Mesodermal cell (in vitro differentiated cells): ENCODE data around the gene KLK10. TPM values are rescaled to one million over a fixed set of nuclear protein-coding genes. Genes with fewer than 3 reads are reported as not detected.

Experiments used
- H3K27ac ChIP-seq: 2 replicates; pipeline ENCODE4 v1.7.0; 2013; ENCODE audit warnings: mild to moderate bottlenecking, low read depth, low read length, moderate library complexity; ENCODE audit not compliant: severe bottlenecking
- H3K36me3 ChIP-seq: 2 replicates; pipeline ENCODE4 v1.7.1; 2013; ENCODE audit warnings: mild to moderate bottlenecking, low read length, moderate library complexity; ENCODE audit not compliant: control insufficient read depth, insufficient read depth
- H3K4me1 ChIP-seq: one replicate; pipeline ENCODE4 v1.7.1; 2013; ENCODE audit warnings: mild to moderate bottlenecking, low read length; ENCODE audit not compliant: insufficient read depth, control insufficient read depth, poor library complexity, severe bottlenecking
- H3K4me3 ChIP-seq: 2 replicates; pipeline ENCODE4 v1.7.0; 2013; ENCODE audit warnings: low read length, control low read depth, mild to moderate bottlenecking; ENCODE audit not compliant: insufficient read depth, poor library complexity, severe bottlenecking; ENCODE audit errors: extremely low read depth
- H3K9me3 ChIP-seq: 2 replicates; pipeline ENCODE4 v1.7.1; 2013; ENCODE audit warnings: mild to moderate bottlenecking, low read length, moderate library complexity; ENCODE audit not compliant: control insufficient read depth
- WGBS, 2 experiments: methylation state at CpG; one replicate each; pipeline ENCODE4 v1.1.5; 2013; ENCODE audit warnings: missing lambda C conversion rate in 2 of 2; ENCODE audit not compliant: insufficient coverage in 2 of 2; 5-methylcytosine and 5-hydroxymethylcytosine counted together
- polyA plus RNA-seq, 2 experiments: library from polyadenylated mRNA; stranded (reverse); fragments of 50-300 nt; gene quantifications; one replicate each; pipeline ENCODE4 v1.2.3, GENCODE V29; 2013

The KLK10 gene, protein sequence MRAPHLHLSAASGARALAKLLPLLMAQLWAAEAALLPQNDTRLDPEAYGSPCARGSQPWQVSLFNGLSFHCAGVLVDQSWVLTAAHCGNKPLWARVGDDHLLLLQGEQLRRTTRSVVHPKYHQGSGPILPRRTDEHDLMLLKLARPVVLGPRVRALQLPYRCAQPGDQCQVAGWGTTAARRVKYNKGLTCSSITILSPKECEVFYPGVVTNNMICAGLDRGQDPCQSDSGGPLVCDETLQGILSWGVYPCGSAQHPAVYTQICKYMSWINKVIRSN
- 1.2 TPM for polyA plus RNA-seq (2013, experiment 1 of 2)
- polyA plus RNA-seq (2013, experiment 2 of 2): 1.1 TPM

DNA sequence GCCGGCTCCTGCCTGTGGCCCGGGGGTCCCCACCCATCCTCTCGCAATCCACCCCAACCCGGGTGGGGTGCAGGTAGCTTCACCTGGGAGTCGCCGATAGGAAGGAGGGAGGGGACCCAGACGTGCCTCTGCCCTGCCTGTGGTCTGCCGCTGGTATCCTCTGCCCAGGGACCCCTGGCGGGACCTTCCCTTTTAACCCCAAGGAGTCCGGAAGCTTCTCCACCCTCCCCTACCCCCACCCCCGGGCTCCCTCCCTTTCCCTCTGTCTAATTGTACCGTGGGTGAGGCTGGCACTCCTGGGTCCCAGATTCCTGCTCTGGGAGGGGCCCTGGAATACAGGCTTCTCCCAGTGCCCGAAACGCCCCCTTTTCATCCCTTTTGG, at the start of gene KLK10:
Gene KLK10, minus strand, starts transcription at position 166 of the 382 bp plus-strand sequence. CDS start 579 bp downstream, outside the sequence.
- WGBS, 2 experiments: 4 to 17% methylated on average over 4 to 8 of the region's 14 CpGs
- Histone ChIP-seq H3K9me3 (no peaks in the 10 kb centered on the region), H3K4me3 (peak within 1 kb of the TSS; percentile 24), H3K36me3 (no peaks in the 10 kb centered on the region), H3K4me1 (no peaks in the 10 kb centered on the region), H3K27ac (no peak within 1 kb of the TSS)

DNA sequence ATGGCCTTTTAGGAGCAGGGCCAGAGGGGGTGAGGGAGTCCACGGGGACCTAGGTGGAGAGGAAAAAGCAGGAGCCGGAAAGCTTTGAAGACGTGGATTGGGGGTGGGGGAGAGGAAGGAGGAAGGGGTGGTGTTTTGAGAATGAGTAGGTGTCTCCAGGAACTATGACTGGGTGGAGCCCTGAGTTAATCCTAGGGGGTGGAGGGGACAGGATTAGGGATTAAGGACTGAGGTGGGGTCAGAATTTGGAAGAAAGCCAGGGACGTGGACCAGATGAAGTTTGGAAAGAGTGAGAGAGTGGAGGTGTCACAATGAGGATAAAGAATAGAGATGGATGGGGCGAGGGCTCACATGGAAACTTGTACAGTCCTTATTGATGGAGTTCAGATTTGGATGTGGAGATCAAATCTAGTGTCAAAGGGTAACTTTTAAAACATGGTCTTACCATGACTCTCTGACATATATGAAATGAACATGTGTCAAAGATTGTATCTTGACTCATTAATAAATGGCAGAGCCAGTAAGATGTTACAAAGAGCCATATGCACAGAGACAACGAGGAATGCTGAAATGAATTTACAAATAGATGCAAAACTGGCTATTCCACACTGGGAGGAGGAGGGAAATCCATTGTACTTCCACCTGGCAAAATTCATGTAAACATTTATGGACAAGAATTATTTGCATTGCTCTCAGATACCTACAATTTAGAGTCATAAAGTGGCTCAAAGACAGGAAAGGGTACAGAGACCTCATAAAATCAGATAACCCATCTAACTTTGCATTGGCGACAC, 47.1 kb upstream of the KLK10 start:
- Histone ChIP-seq H3K9me3 (no peaks in the 10 kb centered on the region), H3K4me1 (no peaks in the 10 kb centered on the region), H3K36me3 (no peaks in the 10 kb centered on the region), H3K27ac (no peak overlapping the region), H3K4me3 (no peak overlapping the region)
- WGBS, 2 experiments: 80 to 82% methylated on average over 6 to 7 of the region's 7 CpGs

DNA sequence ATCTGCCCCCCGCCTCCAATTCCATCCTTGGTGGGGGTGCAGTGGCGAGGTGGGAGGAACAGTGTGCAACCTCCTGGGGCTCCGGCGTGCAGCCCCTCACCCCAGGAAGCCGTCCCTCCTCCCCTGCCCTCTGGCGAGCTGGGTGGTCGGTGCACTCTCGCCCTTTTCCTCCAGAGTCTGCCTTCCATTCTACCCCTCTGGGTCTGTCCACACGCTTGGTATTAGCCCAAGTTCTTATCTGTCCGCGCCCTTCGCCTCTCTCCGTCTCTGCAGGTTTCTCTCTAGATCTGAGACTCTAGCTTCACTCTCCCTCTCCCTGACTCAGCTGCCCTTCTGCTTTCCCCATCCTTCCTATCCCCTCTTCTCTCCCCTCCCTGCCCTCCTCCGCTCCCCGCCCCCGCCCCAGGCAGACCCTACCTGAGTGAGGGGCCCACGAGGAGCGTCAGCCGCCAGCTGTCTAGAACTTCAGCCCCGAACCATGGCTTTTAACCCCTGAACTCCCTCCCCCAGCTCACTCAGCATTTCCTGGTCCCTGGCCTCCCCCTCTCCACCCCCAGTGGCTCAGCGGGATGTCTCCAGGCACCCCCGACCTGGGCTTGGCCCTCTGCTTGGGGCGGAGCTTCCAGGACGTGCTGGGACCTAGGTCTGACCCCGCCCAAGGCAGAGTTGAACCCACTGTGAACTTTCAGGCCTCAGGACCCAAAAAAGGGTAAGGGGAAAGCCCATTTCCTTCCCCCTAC, 45.9 kb upstream of the KLK10 start:
- 16 to 22% methylated on average over 12 to 17 of the region's 25 CpGs for WGBS, 2 experiments
- H3K9me3 ChIP-seq: no peaks in the 10 kb centered on the region
- no peak overlapping the region for H3K27ac ChIP-seq
- H3K36me3 ChIP-seq: no peaks in the 10 kb centered on the region
- peak overlapping the region; percentile 25 for H3K4me3 ChIP-seq
- H3K4me1 ChIP-seq: no peaks in the 10 kb centered on the region

DNA sequence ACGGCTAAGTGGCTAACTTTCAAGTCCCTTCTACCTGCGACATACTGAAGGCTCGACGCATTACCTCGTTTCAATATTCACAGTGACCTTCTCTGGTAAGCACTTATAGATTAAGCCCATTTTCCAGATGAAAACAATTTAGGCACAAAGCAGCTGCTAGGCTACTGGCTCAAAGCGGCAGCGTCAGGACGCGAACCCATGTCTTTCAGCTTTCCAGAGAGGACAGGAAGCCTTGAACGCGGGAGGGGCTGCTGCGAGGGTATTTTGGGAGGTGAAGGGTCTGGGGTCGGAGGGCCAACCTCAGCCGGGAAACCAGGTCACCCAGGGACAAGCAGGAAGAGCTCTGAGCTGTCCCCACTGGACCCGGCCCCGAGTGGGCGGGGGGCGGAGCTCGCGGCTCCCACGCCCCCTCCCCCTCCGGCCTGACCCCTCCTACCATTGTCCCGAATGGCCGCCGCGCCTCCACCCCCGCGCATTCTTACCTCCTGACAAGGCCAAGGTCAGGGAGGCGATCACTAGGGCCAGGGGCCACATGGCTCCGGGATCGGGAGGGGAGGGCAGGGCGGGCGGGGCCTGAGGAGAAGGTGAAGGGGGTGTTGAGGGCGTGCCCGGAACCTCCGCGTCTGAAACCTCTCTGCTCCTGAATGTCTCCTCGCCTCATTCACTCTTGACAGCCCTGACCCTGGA, 45.2 kb upstream of the KLK10 start, which contains the start of gene KLK13:
Gene KLK13, minus strand, starts transcription at position 559 of the 687 bp plus-strand sequence. Its CDS starts 25 bp downstream, at position 534.
- WGBS, 2 experiments: 20 to 25% methylated on average over 15 to 16 of the region's 38 CpGs
- H3K4me3 ChIP-seq: peak within 1 kb of the TSS; percentile 25

DNA sequence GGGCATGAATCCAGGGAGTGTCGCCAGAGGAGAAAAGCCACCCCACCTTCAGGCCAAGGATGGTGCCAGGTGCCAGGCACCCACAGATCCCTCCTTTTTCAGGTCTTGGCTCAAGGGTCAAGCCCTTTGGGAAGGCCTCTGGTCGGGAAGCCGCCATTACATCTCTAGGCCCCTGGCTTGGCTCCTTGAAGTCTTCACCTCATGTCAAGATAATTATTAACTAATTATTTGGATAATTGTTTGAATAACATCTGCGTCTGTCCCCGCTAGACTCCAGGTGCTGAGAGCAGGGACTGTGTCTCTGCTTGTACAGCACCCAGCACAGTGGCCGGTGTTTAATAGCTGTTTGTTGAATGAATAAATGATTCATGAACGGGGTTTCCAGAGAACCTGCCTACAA, 44.2 kb upstream of the KLK10 start:
- Histone ChIP-seq H3K4me1 (no peaks in the 10 kb centered on the region), H3K4me3 (no peak overlapping the region), H3K36me3 (no peaks in the 10 kb centered on the region), H3K27ac (no peak overlapping the region), H3K9me3 (no peaks in the 10 kb centered on the region)
- 95 to 100% methylated on average over 3 to 5 of the region's 7 CpGs for WGBS, 2 experiments

More for the DNA sequence above, 45.2 kb upstream of the KLK10 start, which contains the start of gene KLK13:
- Histone ChIP-seq H3K9me3 (no peaks in the 10 kb centered on the region), H3K36me3 (no peaks in the 10 kb centered on the region), H3K4me1 (no peaks in the 10 kb centered on the region), H3K27ac (no peak within 1 kb of the TSS)

DNA sequence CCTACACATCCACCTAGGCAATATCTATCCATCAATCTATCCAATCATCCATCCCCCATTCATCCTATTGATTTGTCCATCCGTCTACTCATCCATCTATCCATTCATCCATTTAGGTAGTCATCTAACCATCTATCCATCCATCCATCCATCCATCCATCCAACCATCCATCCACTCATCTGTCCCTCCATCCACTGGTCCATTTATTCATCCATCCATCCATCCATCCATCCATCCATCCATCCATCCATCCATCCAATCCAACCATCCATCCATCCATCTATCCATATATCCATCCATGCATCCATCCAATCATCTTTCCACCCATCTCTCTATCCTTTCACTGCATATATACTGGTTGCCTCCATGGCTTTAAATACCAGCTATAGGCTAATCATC, 41.5 kb upstream of the KLK10 start:
- Histone ChIP-seq H3K27ac (no peak overlapping the region), H3K4me3 (no peak overlapping the region), H3K4me1 (no peaks in the 10 kb centered on the region), H3K36me3 (no peaks in the 10 kb centered on the region), H3K9me3 (no peaks in the 10 kb centered on the region)
- WGBS, 2 experiments: 0% methylated on average over 1 of the region's 1 CpG

DNA sequence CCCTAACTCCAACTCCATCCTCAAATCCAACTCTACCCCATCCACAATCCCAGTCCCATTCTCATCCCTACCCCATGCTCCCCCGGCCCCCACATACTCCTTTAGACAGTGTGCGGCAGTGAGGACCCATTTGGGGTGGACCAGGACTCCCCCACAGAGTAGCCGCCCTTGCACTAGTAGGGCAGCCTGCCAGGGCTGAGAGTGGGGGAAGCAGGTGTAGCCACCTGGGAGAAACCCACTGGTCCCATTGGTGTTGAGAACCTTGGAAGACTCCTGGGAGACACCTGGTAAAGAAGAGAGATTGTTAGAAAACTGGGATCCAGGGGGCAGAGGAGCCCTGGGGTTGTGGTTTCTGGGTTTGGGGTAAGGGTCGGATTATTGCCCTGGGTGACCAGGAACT, 40.8 kb upstream of the KLK10 start:
- H3K4me3 ChIP-seq: no peak overlapping the region
- 0 to 42% methylated on average over 1 to 2 of the region's 4 CpGs for WGBS, 2 experiments
- H3K4me1 ChIP-seq: no peaks in the 10 kb centered on the region
- H3K9me3 ChIP-seq: no peaks in the 10 kb centered on the region
- no peak overlapping the region for H3K27ac ChIP-seq
- H3K36me3 ChIP-seq: no peaks in the 10 kb centered on the region

DNA sequence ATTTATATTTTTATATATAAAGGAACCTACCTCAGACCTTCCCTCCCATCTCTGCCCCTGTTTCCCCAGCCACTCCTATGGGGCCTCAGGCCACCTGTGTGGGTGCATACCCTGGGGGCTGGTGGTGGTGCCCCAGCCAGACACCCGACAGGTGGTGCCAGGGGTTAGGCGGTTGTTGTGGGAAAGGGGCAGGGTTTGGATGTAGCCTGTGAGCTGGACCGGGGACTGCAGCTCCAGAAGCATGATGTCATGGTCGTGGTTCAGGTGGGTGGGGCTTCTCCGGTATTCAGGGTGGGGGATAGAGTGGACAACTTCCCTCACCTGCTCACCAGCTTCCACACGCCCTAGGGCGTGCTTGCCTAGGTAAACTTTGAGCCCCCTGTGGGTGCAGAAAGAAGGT, 40.2 kb upstream of the KLK10 start:
- no peaks in the 10 kb centered on the region for H3K4me1 ChIP-seq
- H3K4me3 ChIP-seq: no peak overlapping the region
- no peaks in the 10 kb centered on the region for H3K9me3 ChIP-seq
- H3K27ac ChIP-seq: no peak overlapping the region
- WGBS, 2 experiments: 60 to 79% methylated on average over 1 to 3 of the region's 7 CpGs
- H3K36me3 ChIP-seq: no peaks in the 10 kb centered on the region

DNA sequence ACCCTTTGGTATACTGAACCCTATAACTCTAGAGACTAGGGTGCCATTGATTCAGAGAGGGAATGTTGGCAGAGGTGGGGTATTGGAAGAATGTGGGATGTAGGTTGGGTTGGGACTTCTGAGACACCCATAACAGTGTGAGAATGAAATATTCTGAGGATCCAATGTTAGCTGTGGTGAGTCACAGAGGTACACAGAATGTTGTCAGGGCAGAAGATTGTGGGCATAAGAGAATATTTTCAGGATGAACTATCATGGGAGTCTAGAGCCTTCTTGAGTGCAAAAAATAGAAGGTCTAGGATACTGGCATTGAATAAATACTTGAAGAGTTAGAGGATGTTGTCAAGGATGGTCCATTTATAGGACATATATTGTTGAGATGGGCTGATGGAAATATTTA, 36.4 kb upstream of the KLK10 start:
- no peak overlapping the region for H3K4me3 ChIP-seq
- H3K27ac ChIP-seq: no peak overlapping the region
- H3K4me1 ChIP-seq: no peaks in the 10 kb centered on the region
- H3K9me3 ChIP-seq: no peaks in the 10 kb centered on the region
- no peaks in the 10 kb centered on the region for H3K36me3 ChIP-seq

DNA sequence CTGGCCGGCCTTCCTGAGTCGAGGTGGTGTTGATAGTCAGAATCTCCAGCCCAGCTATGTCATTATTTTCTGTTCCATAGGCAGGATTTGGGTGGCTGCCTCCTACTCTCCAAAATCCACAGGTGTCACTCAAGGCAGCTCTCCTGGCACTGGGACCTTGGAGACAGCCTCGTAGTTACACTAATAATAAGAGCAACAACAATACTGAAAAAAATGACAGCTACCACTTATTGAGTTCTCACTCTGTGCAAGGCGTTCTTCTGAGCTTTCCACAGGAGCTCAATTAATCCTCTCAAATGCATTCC, 27.5 kb upstream of the KLK10 start:
- H3K4me1 ChIP-seq: no peaks in the 10 kb centered on the region
- no peaks in the 10 kb centered on the region for H3K9me3 ChIP-seq
- no peaks in the 10 kb centered on the region for H3K36me3 ChIP-seq
- H3K27ac ChIP-seq: no peak overlapping the region
- WGBS, 2 experiments: 6 to 30% methylated on average over 2 to 4 of the region's 4 CpGs
- H3K4me3 ChIP-seq: no peak overlapping the region
